Measurements from ENCODE around the gene TEX12. TPM values are rescaled to one million over a fixed set of nuclear protein-coding genes. Genes with fewer than 3 reads are reported as not detected.

The TEX12 gene
- total RNA-seq, 1 donor from 2014 or later = not detected

- no peak overlapping the region for H2AFZ ChIP-seq (ENCODE audit: low read depth, low read length)
- H3K79me2 ChIP-seq (ENCODE audit: insufficient read depth, low read length) = no peaks in the 10 kb centered on the region
- no peaks in the 10 kb centered on the region for H4K20me1 ChIP-seq (ENCODE audit: insufficient read depth, low read length)
- H3K4me3 Mint-ChIP-seq (ENCODE audit: unreplicated experiment) = peak overlapping the region; percentile 40
- no peaks in the 10 kb centered on the region for H3K36me3 Mint-ChIP-seq (ENCODE audit: low read depth, unreplicated experiment)
- DNase-seq (ENCODE audit: low read depth) (peak; percentile 31), FAIRE-seq (no peak)
- peaks cover 4% of the 10 kb centered on the region for H3K4me1 ChIP-seq (ENCODE audit: insufficient read depth, low read length)
- H3K36me3 ChIP-seq (ENCODE audit: insufficient read depth, low read length) = no peaks in the 10 kb centered on the region
- no peaks in the 10 kb centered on the region for H3K9me3 Mint-ChIP-seq (ENCODE audit: unreplicated experiment)
- TF ChIP-seq CTCF (IDR thresholded peaks at IDR 0.05; ENCODE audit: insufficient read depth, low read depth, low read length) (no peak), EZH2 (IDR thresholded peaks at IDR 0.05; ENCODE audit: insufficient read depth, low read length) (no peak)
- peak overlapping the region; percentile 62 for H3K4me2 ChIP-seq (ENCODE audit: low read length)
- no peak overlapping the region for H3K27ac ChIP-seq (ENCODE audit: low read depth, low read length)
- H3K4me3 ChIP-seq (ENCODE audit: insufficient read depth, low read depth, low read length) = no peak overlapping the region
- peaks cover 11% of the 10 kb centered on the region for H3K4me1 Mint-ChIP-seq (ENCODE audit: low read depth, unreplicated experiment)
- H3K9ac ChIP-seq (ENCODE audit: low read length) = peak overlapping the region; percentile 4
- no peaks in the 10 kb centered on the region for H3K27me3 Mint-ChIP-seq (ENCODE audit: low read depth, unreplicated experiment)
- H3K9me3 ChIP-seq (ENCODE audit: insufficient read depth, low read depth, low read length) = no peaks in the 10 kb centered on the region
- no peaks in the 10 kb centered on the region for H3K27me3 ChIP-seq (ENCODE audit: insufficient read depth, low read length)
- H3K27ac Mint-ChIP-seq (ENCODE audit: unreplicated experiment) = no peak overlapping the region
These were observed 4.2 kb upstream of the TEX12 start for GRCh38 chr11:112162761-112163546.

GRCh38 chr11:112163875-112164685 lies 3.1 kb upstream of the TEX12 start, which contains the start of gene IL18:
Gene IL18 (minus strand): TSS chr11:112164094. CDS start chr11:112155053, 9,041 bp downstream.
- H3K4me1 Mint-ChIP-seq (ENCODE audit: low read depth, unreplicated experiment) = peaks cover 9% of the 10 kb centered on the region
- H3K27me3 Mint-ChIP-seq (ENCODE audit: low read depth, unreplicated experiment) = no peaks in the 10 kb centered on the region
- peak within 1 kb of the TSS; percentile 62 for H3K4me2 ChIP-seq (ENCODE audit: low read length)

More at GRCh38 chr11:112163875-112164685, 3.1 kb upstream of the TEX12 start, which contains the start of gene IL18:
- H4K20me1 ChIP-seq (ENCODE audit: insufficient read depth, low read length) = no peaks in the 10 kb centered on the region
- no peak within 1 kb of the TSS for H3K4me3 ChIP-seq (ENCODE audit: insufficient read depth, low read depth, low read length)
- H3K27ac Mint-ChIP-seq (ENCODE audit: unreplicated experiment) = no peak within 1 kb of the TSS
- no peaks in the 10 kb centered on the region for H3K27me3 ChIP-seq (ENCODE audit: insufficient read depth, low read length)
- no peak within 1 kb of the TSS for H2AFZ ChIP-seq (ENCODE audit: low read depth, low read length)
- no peak within 1 kb of the TSS for H3K27ac ChIP-seq (ENCODE audit: low read depth, low read length)
- H3K4me3 Mint-ChIP-seq (ENCODE audit: unreplicated experiment) = peak within 1 kb of the TSS; percentile 40
- H3K9me3 Mint-ChIP-seq (ENCODE audit: unreplicated experiment) = no peaks in the 10 kb centered on the region
- no peaks in the 10 kb centered on the region for H3K36me3 Mint-ChIP-seq (ENCODE audit: low read depth, unreplicated experiment)
- peak within 1 kb of the TSS; percentile 4 for H3K9ac ChIP-seq (ENCODE audit: low read length)
- no peak for DNase-seq (ENCODE audit: low read depth)
- no peak for FAIRE-seq
- H3K79me2 ChIP-seq (ENCODE audit: insufficient read depth, low read length) = no peaks in the 10 kb centered on the region
- peaks cover 4% of the 10 kb centered on the region for H3K4me1 ChIP-seq (ENCODE audit: insufficient read depth, low read length)
- TF ChIP-seq CTCF (IDR thresholded peaks at IDR 0.05; ENCODE audit: insufficient read depth, low read depth, low read length) = no peak
- no peak for TF ChIP-seq EZH2 (IDR thresholded peaks at IDR 0.05; ENCODE audit: insufficient read depth, low read length)
- no peaks in the 10 kb centered on the region for H3K36me3 ChIP-seq (ENCODE audit: insufficient read depth, low read length)
- H3K9me3 ChIP-seq (ENCODE audit: insufficient read depth, low read depth, low read length) = no peaks in the 10 kb centered on the region
